ENCODE measurements around the gene CCDC69.

GRCh38 chr5:151189151-151189550, 34.7 kb downstream of the CCDC69 start:
- TF ChIP-seq EP300 (IDR thresholded peaks at IDR 0.05) (no peak), CTCF (IDR thresholded peaks at IDR 0.05) (no peak)

Measured in esophagus muscularis mucosa (tissue), 3 donors.